HepG2 (cell line): ENCODE data around the gene PRCD. TPM values are rescaled to one million over a fixed set of nuclear protein-coding genes. Genes with fewer than 3 reads are reported as not detected.

Experiments
- ATAC-seq: fragments of 200-7000 bp; cut with Tn5 transposase; 3 replicates; pipeline ENCODE4 v1.9.1; 2020; ENCODE audit warnings: mild to moderate bottlenecking, moderate library complexity
- BruUV-seq: library from RNA; stranded (reverse); fragments of 400-500 nt; replicated peaks from 2 replicates; lab custom pipeline; 2021; lab: Mats Ljungman, UMichigan
- CTCF ChIA-PET: fragments of 300-600 bp; formaldehyde crosslinking; extraction: SDS; loops from one replicate; lab custom pipeline; 2021; ENCODE audit warnings: low total read pairs, inconsistent platforms, low intra/inter-chr PET ratio; lab: Yijun Ruan, JAX
- POLR2A ChIA-PET: fragments of 350-600 bp; sonication (Branson Sonifier 250); formaldehyde crosslinking; loops from one replicate; lab custom pipeline; 2020; ENCODE audit warnings: antibody characterized with exemption, inconsistent platforms; lab: Yijun Ruan, JAX
- DNase-seq: peaks from one replicate; pipeline ENCODE4 v3.0.0-alpha.2; 2015; ENCODE audit warnings: low spot score
- FAIRE-seq: peaks from 3 replicates; lab custom pipeline; 2011; peaks lifted over from hg19 to GRCh38; lab: Jason Lieb, UNC
- H2AFZ ChIP-seq: one replicate; pipeline ENCODE4 v1.6.1; 2011; ENCODE audit warnings: low read length, inconsistent platforms
- H3K27ac ChIP-seq: fragments of 300-600 bp; 3 replicates; pipeline ENCODE4 v1.8.0; 2011; ENCODE audit warnings: mixed run types, mild to moderate bottlenecking, mixed read lengths, low read length, inconsistent platforms; ENCODE audit not compliant: insufficient read depth; ENCODE audit errors: extremely low read length
- H3K27me3 ChIP-seq, 2 experiments: fragments of 200-600 bp in 1 of 2; 2 replicates in 1 of 2; 3 replicates in 1 of 2; pipeline versions ENCODE4 v1.6.0 to v1.8.0; 2011; ENCODE audit warnings: low read length in 2 of 2, mild to moderate bottlenecking in 2 of 2, moderate library complexity in 2 of 2, inconsistent platforms in 1 of 2; ENCODE audit not compliant: insufficient read depth in 2 of 2, control insufficient read depth in 1 of 2
- H3K36me3 ChIP-seq, 2 experiments: fragments of 200-600 bp in 1 of 2; replicated peaks in 1 of 2; 2 replicates in 1 of 2; 3 replicates in 1 of 2; pipeline versions ENCODE4 v1.5.1 to v1.8.0; 2011; ENCODE audit warnings: low read length in 2 of 2, inconsistent platforms in 1 of 2; ENCODE audit not compliant: insufficient read depth in 2 of 2, control insufficient read depth in 1 of 2
- H3K4me1 ChIP-seq: 2 replicates; pipeline ENCODE4 v1.5.1; 2012; ENCODE audit warnings: low read length, inconsistent platforms; ENCODE audit not compliant: insufficient read depth
- H3K4me2 ChIP-seq: 2 replicates; pipeline ENCODE4 v1.6.0; 2011; ENCODE audit warnings: low read depth, low read length, inconsistent platforms
- H3K4me3 ChIP-seq, 3 experiments: fragments of 200-600 bp in 1 of 3; sonication (generic), shearing (Covaris generic) in 1 of 3; replicated peaks in 1 of 3; 2 replicates each; pipeline ENCODE4 v1.5.1; 2011 to 2016; ENCODE audit warnings: low read length in 3 of 3, inconsistent platforms in 2 of 3, low read depth in 2 of 3, mild to moderate bottlenecking in 2 of 3, control low read depth in 1 of 3, mixed read lengths in 1 of 3; ENCODE audit not compliant: insufficient read depth in 1 of 3
- H3K79me2 ChIP-seq: one replicate; pipeline ENCODE4 v1.6.1; 2011; ENCODE audit warnings: low read length, inconsistent platforms; ENCODE audit not compliant: insufficient read depth
- H3K9ac ChIP-seq: 2 replicates; pipeline ENCODE4 v1.6.0; 2011; ENCODE audit warnings: mild to moderate bottlenecking, low read depth, low read length, inconsistent platforms; ENCODE audit not compliant: insufficient read depth
- H3K9me3 ChIP-seq: 2 replicates; pipeline ENCODE4 v1.5.1; 2012; ENCODE audit warnings: mild to moderate bottlenecking, low read length
- H4K20me1 ChIP-seq: 2 replicates; pipeline ENCODE4 v1.6.0; 2011; ENCODE audit warnings: inconsistent platforms, mild to moderate bottlenecking, low read length, moderate library complexity; ENCODE audit not compliant: insufficient read depth
- AKAP8 ChIP-seq: sonication (generic); formaldehyde crosslinking; IDR thresholded peaks from 2 replicates; pipeline ENCODE4 v1.5.1; 2020; ENCODE audit warnings: mild to moderate bottlenecking, missing genetic modification reagents
- BORCS8-MEF2B ChIP-seq: sonication (generic); formaldehyde crosslinking; IDR thresholded peaks from 2 replicates; pipeline ENCODE4 v1.8.0; 2022; ENCODE audit warnings: mild to moderate bottlenecking, missing genetic modification reagents
- CHD2 ChIP-seq: IDR thresholded peaks from 2 replicates; pipeline ENCODE4 v1.6.1; 2011; ENCODE audit warnings: low read depth, low read length, improper control_type of control experiment
- CREM ChIP-seq, 2 experiments: sonication (generic) in 1 of 2; formaldehyde crosslinking in 1 of 2; IDR thresholded peaks; 2 replicates each; pipeline versions ENCODE4 v1.4.0 to v1.6.1; 2016 to 2020; ENCODE audit warnings: antibody characterized with exemption in 1 of 2, mild to moderate bottlenecking in 1 of 2, missing genetic modification reagents in 1 of 2
- DR1 ChIP-seq: sonication (generic); formaldehyde crosslinking; IDR thresholded peaks from 2 replicates; pipeline ENCODE4 v1.8.0; 2021; ENCODE audit warnings: mild to moderate bottlenecking, missing genetic modification reagents, inconsistent platforms
- MLX ChIP-seq: IDR thresholded peaks from 2 replicates; pipeline ENCODE4 v1.6.1; 2016
- PITX1 ChIP-seq: sonication (generic); formaldehyde crosslinking; IDR thresholded peaks from 2 replicates; pipeline ENCODE4 v1.5.1; 2020; ENCODE audit warnings: mild to moderate bottlenecking, missing genetic modification reagents
- STAT5B ChIP-seq: sonication (generic); formaldehyde crosslinking; IDR thresholded peaks from 2 replicates; pipeline ENCODE4 v1.4.0; 2020; ENCODE audit warnings: missing genetic modification reagents
- TAF15 ChIP-seq: fragments of 200-400 bp; formaldehyde crosslinking; IDR thresholded peaks from one replicate; pipeline ENCODE4 v1.6.1; 2018; ENCODE audit warnings: mild to moderate bottlenecking, low read depth, low read length; ENCODE audit not compliant: poor library complexity, severe bottlenecking
- ZBTB40 ChIP-seq, 2 experiments: fragments of 450-650 bp in 1 of 2; sonication (generic) in 1 of 2; formaldehyde crosslinking in 1 of 2; IDR thresholded peaks; 2 replicates each; pipeline versions ENCODE4 v1.6.1 to v1.8.0; 2016 to 2022; ENCODE audit warnings: antibody characterized with exemption in 1 of 2, mild to moderate bottlenecking in 1 of 2, missing genetic modification reagents in 1 of 2
- ZNF724P ChIP-seq: sonication (generic); formaldehyde crosslinking; IDR thresholded peaks from 2 replicates; pipeline ENCODE4 v1.8.0; 2022; ENCODE audit warnings: missing genetic modification reagents, borderline replicate concordance
- ZNF737 ChIP-seq: sonication (generic); formaldehyde crosslinking; IDR thresholded peaks from 2 replicates; pipeline ENCODE4 v1.5.0; 2020; ENCODE audit warnings: missing genetic modification reagents, mild to moderate bottlenecking, borderline replicate concordance
- ZNF781 ChIP-seq: sonication (generic); formaldehyde crosslinking; IDR thresholded peaks from 2 replicates; pipeline ENCODE4 v1.5.1; 2020; ENCODE audit warnings: borderline replicate concordance, mild to moderate bottlenecking, missing genetic modification reagents; ENCODE audit errors: not compliant biosample characterization
- ZNF782 ChIP-seq: sonication (generic); formaldehyde crosslinking; IDR thresholded peaks from 2 replicates; pipeline ENCODE4 v1.4.0; 2020; ENCODE audit warnings: missing genetic modification reagents, mild to moderate bottlenecking, borderline replicate concordance
- ZNF883 ChIP-seq: sonication (generic); formaldehyde crosslinking; IDR thresholded peaks from 2 replicates; pipeline ENCODE4 v1.5.1; 2020; ENCODE audit warnings: mild to moderate bottlenecking, missing genetic modification reagents; ENCODE audit errors: not compliant biosample characterization
- WGBS: methylation state at CpG from one replicate; pipeline ENCODE4 v1.1.6; 2017; ENCODE audit warnings: low lambda C conversion rate; 5-methylcytosine and 5-hydroxymethylcytosine counted together
- in situ Hi-C: cut with HindIII; loops from 2 replicates; pipeline ENCODE4 v1.10.0; 2017; ENCODE audit warnings: low pct_unique_long_range_greater_than_20kb; ENCODE audit not compliant: extremely low pct_ligation_motif_present
- intact Hi-C: fragments of 100-400 bp; cut with micrococcal nuclease; formaldehyde crosslinking; loops from one replicate; pipeline ENCODE4 v1.10.0; 2022; ENCODE audit not compliant: unreplicated experiment
- polyA plus RNA-seq, 8 experiments: library from polyadenylated mRNA; depleted of rRNA in 3 of 8; stranded (reverse) in 7 of 8; unstranded in 1 of 8; fragments of >200 nt; fragmentation: Illumina TruSeq in 4 of 8; extraction: Trizol in 4 of 8; gene quantifications; 2 replicates each; pipeline versions ENCODE4 v1.2.1 to v1.2.3, GENCODE V29; 2011 to 2016; ENCODE audit warnings: low read depth in 4 of 8, missing spikeins in 1 of 8, mixed read lengths in 1 of 8; ENCODE audit not compliant: insufficient read depth in 1 of 8
- total RNA-seq, 5 experiments: library from RNA; depleted of rRNA; stranded (reverse); fragments of >200 nt; fragmentation: Illumina TruSeq; extraction: Trizol; gene quantifications; 2 replicates each; pipeline ENCODE4 v1.2.3, GENCODE V29; 2016; ENCODE audit warnings: low read depth in 1 of 5

Gene PRCD
- total and polyA plus RNA-seq, 2 of the 13 experiments (the other 11 are each of a cell fraction or from before 2014, with no cell fraction given) = 0.51 TPM; not detected in 1

- Histone ChIP-seq H3K9me3 (no peaks in the 10 kb centered on the region), H3K4me2 (peak overlapping the region; percentile 82), H3K4me1 (peaks cover 54% of the 10 kb centered on the region), H2AFZ (no peak overlapping the region), H3K27me3 (no peaks in the 10 kb centered on the region; a peak in 1 of 5 replicates), H3K36me3 (peaks cover 10 to 50% of the 10 kb centered on the region in 2 experiments), H3K9ac (peak overlapping the region; percentile 17; the same call in 1 of the 2 replicates), H3K79me2 (peaks cover 55% of the 10 kb centered on the region), H3K27ac (no peak overlapping the region), H3K4me3 (peak overlapping the region in 1 of 3 experiments; percentile 10; a peak in 1 of 6 replicates), H4K20me1 (peaks cover 60% of the 10 kb centered on the region)
- in situ Hi-C loops (loop anchor here (10.0 kb wide), 1 partner anchor 63 kb away; no protein-coding TSS in a partner anchor), intact Hi-C loops (no loop called here)
- no TSS peak for BruUV-seq
- TF ChIP-seq ZNF781 (CRISPR knock-in tag) (peak; percentile 7), CREM (IDR thresholded peaks at IDR 0.05) (peak; percentile 24; the same call in 1 of the 2 replicates), CREM (CRISPR knock-in tag; IDR thresholded peaks at IDR 0.05) (no peak), PITX1 (CRISPR knock-in tag) (no peak), ZBTB40 (IDR thresholded peaks at IDR 0.05) (no peak), ZBTB40 (CRISPR knock-in tag; IDR thresholded peaks at IDR 0.05) (no peak), ZNF724P (CRISPR knock-in tag) (no peak), STAT5B (CRISPR knock-in tag) (no peak), ZNF782 (CRISPR knock-in tag) (no peak), DR1 (CRISPR knock-in tag) (no peak), CHD2 (no peak), BORCS8-MEF2B (CRISPR knock-in tag) (no peak), ZNF883 (no peak), ZNF737 (no peak), TAF15 (no peak), AKAP8 (CRISPR knock-in tag) (no peak), MLX (CRISPR knock-in tag) (no peak)
- 82% methylated on average over 7 of the region's 7 CpGs for WGBS
- ChIA-PET POLR2A (interaction anchor here (2.9 to 6.5 kb wide), 2 partner anchors 7 to 10 kb away, joined by 10 to 129 read pairs; a partner anchor contains a TSS), CTCF (no interaction called here)
- DNase-seq = no peak
- no peak for ATAC-seq
- no peak for FAIRE-seq
Measured at GRCh38 chr17:76561332-76561731, 21.5 kb downstream of the PRCD start.
